ENCODE measurements around the gene MEF2C.

GRCh38 chr5:88926774-88927173 is 43.8 kb upstream of the MEF2C start:
- TF ChIP-seq, protein P1, sequence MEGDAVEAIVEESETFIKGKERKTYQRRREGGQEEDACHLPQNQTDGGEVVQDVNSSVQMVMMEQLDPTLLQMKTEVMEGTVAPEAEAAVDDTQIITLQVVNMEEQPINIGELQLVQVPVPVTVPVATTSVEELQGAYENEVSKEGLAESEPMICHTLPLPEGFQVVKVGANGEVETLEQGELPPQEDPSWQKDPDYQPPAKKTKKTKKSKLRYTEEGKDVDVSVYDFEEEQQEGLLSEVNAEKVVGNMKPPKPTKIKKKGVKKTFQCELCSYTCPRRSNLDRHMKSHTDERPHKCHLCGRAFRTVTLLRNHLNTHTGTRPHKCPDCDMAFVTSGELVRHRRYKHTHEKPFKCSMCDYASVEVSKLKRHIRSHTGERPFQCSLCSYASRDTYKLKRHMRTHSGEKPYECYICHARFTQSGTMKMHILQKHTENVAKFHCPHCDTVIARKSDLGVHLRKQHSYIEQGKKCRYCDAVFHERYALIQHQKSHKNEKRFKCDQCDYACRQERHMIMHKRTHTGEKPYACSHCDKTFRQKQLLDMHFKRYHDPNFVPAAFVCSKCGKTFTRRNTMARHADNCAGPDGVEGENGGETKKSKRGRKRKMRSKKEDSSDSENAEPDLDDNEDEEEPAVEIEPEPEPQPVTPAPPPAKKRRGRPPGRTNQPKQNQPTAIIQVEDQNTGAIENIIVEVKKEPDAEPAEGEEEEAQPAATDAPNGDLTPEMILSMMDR (IDR thresholded peaks at IDR 0.05; ENCODE audit: insufficient read depth, low read depth, low read length), result no peak
- TF ChIP-seq EZH2 (IDR thresholded peaks at IDR 0.05; ENCODE audit: insufficient read depth, low read length), result no peak
